Brain microvascular endothelial cell (primary cell): ENCODE data around the gene RASSF7.
A peak's percentile ranks its signal among the peaks of the same experiment; 100 is the strongest.

Experiments
- DNase-seq: peaks from one replicate; pipeline ENCODE4 v3.0.0-alpha.2; 2020
- H3K27ac ChIP-seq: fragments of 250-450 bp; sonication (Bioruptor Pico); 2 replicates; pipeline ENCODE4 v1.5.1; 2020; ENCODE audit warnings: mild to moderate bottlenecking, moderate library complexity
- H3K27me3 ChIP-seq: fragments of 250-450 bp; sonication (Bioruptor Pico); replicated peaks from 2 replicates; pipeline ENCODE4 v1.5.1; 2020; ENCODE audit warnings: mild to moderate bottlenecking
- H3K36me3 ChIP-seq: fragments of 250-450 bp; sonication (Bioruptor Pico); replicated peaks from 2 replicates; pipeline ENCODE4 v1.5.1; 2020; ENCODE audit warnings: mild to moderate bottlenecking
- H3K4me3 ChIP-seq: 2 replicates; pipeline ENCODE4 v1.5.1; 2011; ENCODE audit warnings: low read depth, mild to moderate bottlenecking, control low read depth, low read length, moderate library complexity
- CTCF ChIP-seq: IDR thresholded peaks from 2 replicates; pipeline ENCODE4 v1.5.1; 2011; ENCODE audit warnings: low read depth, mild to moderate bottlenecking, moderate library complexity, low read length, control low read depth, inconsistent platforms; ENCODE audit errors: missing control alignments
- in situ Hi-C: cut with HindIII; loops from 2 replicates; pipeline ENCODE4 v1.10.0; 2017; ENCODE audit warnings: low sequenced_read_pairs, low pct_ligation_motif_present

The RASSF7 gene

GRCh38 chr11:532986-533585, 27.7 kb upstream of the RASSF7 start:
- H3K4me3 ChIP-seq, result no peak overlapping the region
- H3K27me3 ChIP-seq, result no peaks in the 10 kb centered on the region
- no peak overlapping the region for H3K27ac ChIP-seq
- DNase-seq, result no peak
- H3K36me3 ChIP-seq, result peaks cover 23% of the 10 kb centered on the region
- in situ Hi-C loops, result no loop called here
- no peak for TF ChIP-seq CTCF

DNA sequence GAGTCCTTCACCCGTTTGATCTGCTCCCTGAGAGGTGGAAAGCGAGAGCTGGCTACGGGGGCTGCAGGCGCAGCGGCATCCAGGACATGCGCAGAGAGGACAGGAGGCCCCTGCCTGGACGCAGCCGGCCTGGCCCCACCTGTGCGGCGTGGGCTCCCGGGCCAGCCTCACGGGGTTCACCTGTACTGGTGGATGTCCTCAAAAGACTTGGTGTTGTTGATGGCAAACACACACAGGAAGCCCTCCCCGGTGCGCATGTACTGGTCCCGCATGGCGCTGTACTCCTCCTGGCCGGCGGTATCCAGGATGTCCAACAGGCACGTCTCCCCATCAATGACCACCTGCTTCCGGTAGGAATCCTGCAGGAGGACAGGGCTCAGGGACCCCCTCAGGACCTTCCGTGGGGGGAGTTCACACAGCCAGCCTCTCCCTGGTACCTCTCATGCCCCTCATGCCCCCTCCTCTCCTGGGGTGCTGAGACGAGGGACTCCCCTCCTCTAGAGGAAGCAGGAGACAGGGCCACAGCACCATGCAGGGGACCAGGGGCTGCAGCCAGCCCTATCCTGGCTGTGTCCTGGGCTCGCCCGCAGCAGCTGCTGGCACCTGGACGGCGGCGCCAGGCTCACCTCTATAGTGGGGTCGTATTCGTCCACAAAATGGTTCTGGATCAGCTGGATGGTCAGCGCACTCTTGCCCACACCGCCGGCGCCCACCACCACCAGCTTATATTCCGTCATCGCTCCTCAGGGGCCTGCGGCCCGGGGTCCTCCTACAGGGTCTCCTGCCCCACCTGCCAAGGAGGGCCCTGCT, 27.0 kb upstream of the RASSF7 start:
- Histone ChIP-seq H3K36me3 (peaks cover 23% of the 10 kb centered on the region), H3K27ac (no peak overlapping the region), H3K27me3 (no peaks in the 10 kb centered on the region), H3K4me3 (peak overlapping the region; percentile 73)
- TF ChIP-seq CTCF, result no peak
- in situ Hi-C loops, result no loop called here
- DNase-seq, result no peak

DNA sequence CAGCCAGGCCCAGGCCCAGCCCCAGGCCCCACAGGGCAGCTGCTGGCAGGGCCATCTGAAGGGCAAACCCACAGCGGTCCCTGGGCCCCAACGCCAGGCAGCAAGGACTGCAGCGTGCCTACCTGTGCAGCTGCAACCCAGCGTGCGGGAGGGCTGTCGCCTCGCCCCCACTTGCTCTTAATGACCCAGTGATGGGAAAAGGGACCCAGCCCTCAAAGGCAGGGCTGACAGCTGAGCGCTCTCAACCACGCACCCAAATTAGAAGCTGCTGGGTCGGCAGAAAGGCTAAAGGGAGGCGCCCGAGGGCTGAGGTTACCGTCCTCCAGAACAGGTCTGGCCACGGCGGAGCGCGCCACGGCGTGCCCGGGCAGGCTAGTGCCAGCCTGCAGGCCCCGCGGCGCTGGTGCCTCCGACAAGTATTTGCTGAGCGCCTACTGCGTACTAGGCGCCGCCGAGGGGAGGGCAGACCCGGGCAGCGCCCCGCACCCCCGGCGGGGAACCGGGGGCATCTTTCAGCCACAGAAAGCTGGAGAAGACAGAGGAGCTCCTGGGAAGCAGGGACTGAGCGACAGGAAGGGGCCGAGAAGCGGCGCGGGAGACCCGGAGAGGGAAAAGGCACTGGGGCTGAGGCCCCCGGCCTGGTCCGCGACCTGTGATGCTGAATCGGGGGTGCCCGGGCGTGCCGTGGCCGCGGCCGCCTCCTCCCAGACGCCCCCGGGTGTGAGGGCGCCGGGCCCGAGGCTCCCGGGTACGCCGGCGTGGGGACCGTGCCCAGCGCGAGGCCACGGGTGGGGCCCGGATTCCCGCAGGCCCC, 26.2 kb upstream of the RASSF7 start:
- DNase-seq, result no peak
- H3K27me3 ChIP-seq, result no peaks in the 10 kb centered on the region
- peak overlapping the region; percentile 73 for H3K4me3 ChIP-seq
- no peak for TF ChIP-seq CTCF
- in situ Hi-C loops, result no loop called here
- H3K36me3 ChIP-seq, result peaks cover 23% of the 10 kb centered on the region
- no peak overlapping the region for H3K27ac ChIP-seq

DNA sequence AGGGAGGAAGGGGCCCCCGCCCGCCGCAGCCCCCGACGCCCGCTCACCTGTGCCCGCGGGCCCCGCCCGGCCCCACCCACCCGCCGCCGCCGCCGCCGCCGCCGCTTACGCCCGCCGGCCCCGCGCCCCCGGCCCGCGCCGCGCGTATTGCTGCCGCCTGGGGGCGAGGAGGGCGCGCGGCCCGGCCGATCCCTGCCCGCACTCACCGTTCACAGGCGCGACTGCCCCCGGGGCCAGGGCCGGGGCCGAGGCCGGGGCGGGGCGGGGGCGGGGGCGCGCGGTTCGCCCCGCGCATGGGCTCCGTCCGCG, 25.6 kb upstream of the RASSF7 start:
- no peaks in the 10 kb centered on the region for H3K27me3 ChIP-seq
- no peak for DNase-seq
- in situ Hi-C loops, result no loop called here
- peak overlapping the region; percentile 73 for H3K4me3 ChIP-seq
- H3K27ac ChIP-seq, result no peak overlapping the region
- peaks cover 23% of the 10 kb centered on the region for H3K36me3 ChIP-seq
- no peak for TF ChIP-seq CTCF

- Histone ChIP-seq H3K4me3 (peak within 1 kb of the TSS; percentile 73), H3K27ac (peak within 1 kb of the TSS; percentile 48), H3K36me3 (peaks cover 23% of the 10 kb centered on the region), H3K27me3 (no peaks in the 10 kb centered on the region)
- in situ Hi-C loops, result no loop called here
- TF ChIP-seq CTCF, result no peak
- DNase-seq, result peak; percentile 78
These were observed 25.0 kb upstream of the RASSF7 start, which contains the start of gene HRAS for GRCh38 chr11:535519-536454. TSS of gene HRAS (minus strand) at chr11:535576.
